GM21825 (cell line): ENCODE measurements around the gene NT5C3B.
"Not testable (repeated sequence)": the region's sequence is repeated elsewhere in the genome, so short reads cannot be mapped to it uniquely, and the experiment has no call there.

Source experiments
- ATAC-seq: cut with Tn5 transposase; IDR thresholded peaks from one replicate; pipeline ENCODE4 v1.9.1; 2021; ENCODE audit warnings: mild to moderate bottlenecking, moderate library complexity; ENCODE audit not compliant: unreplicated experiment

NT5C3B gene

GRCh38 chr17:41840781-41841180 is 4.7 kb upstream of the NT5C3B start:
- not testable (repeated sequence) for ATAC-seq

- not testable (repeated sequence) for ATAC-seq
These were observed 3.4 kb upstream of the NT5C3B start for GRCh38 chr17:41839448-41839847.

GRCh38 chr17:41837761-41838538 is 1.9 kb upstream of the NT5C3B start, which contains the start of gene KLHL10:
TSS of gene KLHL10 (plus strand) at chr17:41837825. CDS start at chr17:41837933, 108 bp downstream.
- ATAC-seq, result no peak

- ATAC-seq, result no peak
These were observed 641 bp upstream of the NT5C3B start for GRCh38 chr17:41836550-41837196.

GRCh38 chr17:41835214-41835799 is 725 bp downstream of the NT5C3B start:
- peak; percentile 23 for ATAC-seq

- ATAC-seq, result not testable (repeated sequence)
These were observed 6.1 kb downstream of the NT5C3B start for GRCh38 chr17:41829961-41830360.

GRCh38 chr17:41825175-41825845 is 10.7 kb downstream of the NT5C3B start:
- no peak for ATAC-seq

- ATAC-seq, result no peak
These were observed 11.9 kb downstream of the NT5C3B start for GRCh38 chr17:41824086-41824485.

- ATAC-seq, result no peak
These were observed 12.5 kb downstream of the NT5C3B start for GRCh38 chr17:41823580-41823979.

- ATAC-seq, result no peak
These were observed 12.9 kb downstream of the NT5C3B start for GRCh38 chr17:41823141-41823524.

- ATAC-seq, result no peak
These were observed 13.6 kb downstream of the NT5C3B start for GRCh38 chr17:41822216-41823140.

- no peak for ATAC-seq
These were observed 14.3 kb downstream of the NT5C3B start for GRCh38 chr17:41821776-41822175.

- no peak for ATAC-seq
These were observed 18.0 kb downstream of the NT5C3B start for GRCh38 chr17:41818024-41818423.

GRCh38 chr17:41816637-41817320 is 19.3 kb downstream of the NT5C3B start:
- ATAC-seq, result no peak

- no peak for ATAC-seq
These were observed 21.8 kb downstream of the NT5C3B start for GRCh38 chr17:41814195-41814594.

GRCh38 chr17:41813699-41814124 is 22.3 kb downstream of the NT5C3B start:
- ATAC-seq, result no peak

- no peak for ATAC-seq
These were observed 22.8 kb downstream of the NT5C3B start for GRCh38 chr17:41813152-41813680.

- no peak for ATAC-seq
These were observed 23.5 kb downstream of the NT5C3B start, which contains the start of gene FKBP10 for GRCh38 chr17:41812381-41813151. TSS of gene FKBP10 (plus strand) at chr17:41813004. CDS start at chr17:41813035, 31 bp downstream.
